BE2C (cell line): Measurements from ENCODE around the gene PITPNC1.

Experiments used
- DNase-seq: peaks from one replicate; pipeline ENCODE4 v3.0.0-alpha.2; 2020
- H3K27me3 ChIP-seq: fragments of 250-450 bp; sonication (Bioruptor Pico); 2 replicates; pipeline ENCODE4 v1.5.1; 2020; ENCODE audit warnings: mild to moderate bottlenecking
- H3K36me3 ChIP-seq: fragments of 250-450 bp; sonication (Bioruptor Pico); 2 replicates; pipeline ENCODE4 v1.5.1; 2020; ENCODE audit warnings: mild to moderate bottlenecking
- H3K4me1 ChIP-seq: fragments of 250-450 bp; sonication (Bioruptor Pico); 2 replicates; pipeline ENCODE4 v1.5.1; 2020
- H3K4me3 ChIP-seq: 2 replicates; pipeline ENCODE4 v1.5.1; 2011; ENCODE audit warnings: low read depth, low read length
- H3K9me3 ChIP-seq: fragments of 250-450 bp; sonication (Bioruptor Pico); 2 replicates; pipeline ENCODE4 v1.5.1; 2020
- TF ChIP-seq, protein P1 (sequence below): IDR thresholded peaks from 2 replicates; pipeline ENCODE4 v1.5.1; 2012; ENCODE audit warnings: mild to moderate bottlenecking, low read depth, low read length

Gene PITPNC1

DNA sequence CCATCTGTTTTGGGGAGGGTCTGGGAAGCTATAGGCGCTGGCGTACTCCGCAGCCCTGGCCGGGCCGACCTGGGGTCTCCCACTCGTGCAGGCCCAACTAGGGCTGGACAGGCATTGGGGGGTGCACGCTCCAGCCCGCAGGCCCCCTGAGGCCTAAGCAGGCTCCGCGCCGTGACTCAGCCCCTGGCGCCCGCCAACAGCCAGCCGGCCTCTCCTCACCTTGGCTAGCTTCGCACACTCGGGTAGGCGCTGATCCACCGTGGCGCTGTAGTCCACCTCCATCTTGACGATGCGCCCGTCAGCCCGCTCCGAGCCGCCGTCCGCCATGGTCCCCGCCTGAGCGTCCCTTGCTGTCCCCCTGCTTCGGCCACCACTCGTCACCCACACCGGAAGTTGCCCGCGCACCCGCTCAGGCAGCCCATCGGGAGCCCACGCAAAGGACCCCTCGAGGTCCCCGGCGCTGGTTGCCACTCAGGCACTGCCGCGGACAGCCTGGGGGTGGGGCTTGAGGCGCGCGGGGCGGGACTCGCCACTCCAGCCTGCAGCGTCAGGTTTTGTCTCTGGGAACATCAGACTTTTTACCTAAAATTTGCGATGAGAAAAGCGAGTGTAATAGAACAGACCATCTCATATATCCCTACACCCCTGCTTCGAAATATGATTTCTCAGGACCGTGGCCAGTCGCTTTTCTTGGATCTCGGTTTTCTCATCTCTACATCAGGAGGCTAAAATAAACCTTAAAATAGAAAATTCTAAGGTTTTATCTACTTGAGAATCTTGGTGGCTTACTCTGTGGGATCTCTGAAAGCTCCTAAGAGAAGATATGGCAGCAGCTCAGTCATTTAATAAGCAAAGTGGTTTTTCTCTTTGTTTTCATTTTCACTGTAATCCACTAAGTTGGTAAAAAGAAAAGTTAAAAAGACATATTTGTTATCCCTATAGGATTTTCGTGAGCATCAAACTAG lies 10.6 kb upstream of the PITPNC1 start, which contains the start of gene PSMD12:
Gene PSMD12, minus strand, starts transcription at position 385 of the 965 bp plus-strand sequence. Its CDS starts 58 bp downstream, at position 327.
- Histone ChIP-seq H3K9me3 (no peaks in the 10 kb centered on the region), H3K36me3 (peaks cover 8% of the 10 kb centered on the region), H3K4me1 (no peaks in the 10 kb centered on the region), H3K4me3 (peak within 1 kb of the TSS; percentile 88), H3K27me3 (no peaks in the 10 kb centered on the region)
- peak; percentile 97 for DNase-seq
- TF ChIP-seq, protein P1, sequence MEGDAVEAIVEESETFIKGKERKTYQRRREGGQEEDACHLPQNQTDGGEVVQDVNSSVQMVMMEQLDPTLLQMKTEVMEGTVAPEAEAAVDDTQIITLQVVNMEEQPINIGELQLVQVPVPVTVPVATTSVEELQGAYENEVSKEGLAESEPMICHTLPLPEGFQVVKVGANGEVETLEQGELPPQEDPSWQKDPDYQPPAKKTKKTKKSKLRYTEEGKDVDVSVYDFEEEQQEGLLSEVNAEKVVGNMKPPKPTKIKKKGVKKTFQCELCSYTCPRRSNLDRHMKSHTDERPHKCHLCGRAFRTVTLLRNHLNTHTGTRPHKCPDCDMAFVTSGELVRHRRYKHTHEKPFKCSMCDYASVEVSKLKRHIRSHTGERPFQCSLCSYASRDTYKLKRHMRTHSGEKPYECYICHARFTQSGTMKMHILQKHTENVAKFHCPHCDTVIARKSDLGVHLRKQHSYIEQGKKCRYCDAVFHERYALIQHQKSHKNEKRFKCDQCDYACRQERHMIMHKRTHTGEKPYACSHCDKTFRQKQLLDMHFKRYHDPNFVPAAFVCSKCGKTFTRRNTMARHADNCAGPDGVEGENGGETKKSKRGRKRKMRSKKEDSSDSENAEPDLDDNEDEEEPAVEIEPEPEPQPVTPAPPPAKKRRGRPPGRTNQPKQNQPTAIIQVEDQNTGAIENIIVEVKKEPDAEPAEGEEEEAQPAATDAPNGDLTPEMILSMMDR: no peak

GRCh38 chr17:67369676-67370075 lies 7.4 kb upstream of the PITPNC1 start:
- Histone ChIP-seq H3K36me3 (no peaks in the 10 kb centered on the region; the same call in 1 of the 2 replicates), H3K4me3 (no peak overlapping the region), H3K4me1 (no peaks in the 10 kb centered on the region), H3K27me3 (no peaks in the 10 kb centered on the region), H3K9me3 (no peaks in the 10 kb centered on the region)
- DNase-seq: no peak
- TF ChIP-seq, protein P1: no peak

DNA sequence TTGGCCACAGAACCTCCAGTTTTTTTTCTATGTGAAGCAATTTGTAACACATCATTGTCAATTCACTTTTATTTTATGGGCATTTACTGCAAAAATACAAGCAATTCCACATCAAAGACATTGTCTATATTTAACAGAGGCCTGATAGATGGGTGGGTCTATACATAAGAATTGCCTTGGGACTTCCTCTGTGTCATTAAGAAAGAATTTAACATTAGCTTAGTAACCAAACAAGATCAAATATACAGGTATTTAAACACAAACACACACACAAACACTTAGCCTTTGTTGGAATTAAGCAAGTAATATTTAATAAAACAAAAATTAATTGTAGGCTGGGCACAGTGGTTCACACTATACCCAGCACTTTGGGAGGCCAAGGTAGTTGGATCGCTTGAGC lies 4.3 kb upstream of the PITPNC1 start:
- Histone ChIP-seq H3K9me3 (no peaks in the 10 kb centered on the region), H3K36me3 (no peaks in the 10 kb centered on the region), H3K4me1 (no peaks in the 10 kb centered on the region), H3K27me3 (no peaks in the 10 kb centered on the region), H3K4me3 (no peak overlapping the region)
- TF ChIP-seq, protein P1: no peak
- no peak for DNase-seq

DNA sequence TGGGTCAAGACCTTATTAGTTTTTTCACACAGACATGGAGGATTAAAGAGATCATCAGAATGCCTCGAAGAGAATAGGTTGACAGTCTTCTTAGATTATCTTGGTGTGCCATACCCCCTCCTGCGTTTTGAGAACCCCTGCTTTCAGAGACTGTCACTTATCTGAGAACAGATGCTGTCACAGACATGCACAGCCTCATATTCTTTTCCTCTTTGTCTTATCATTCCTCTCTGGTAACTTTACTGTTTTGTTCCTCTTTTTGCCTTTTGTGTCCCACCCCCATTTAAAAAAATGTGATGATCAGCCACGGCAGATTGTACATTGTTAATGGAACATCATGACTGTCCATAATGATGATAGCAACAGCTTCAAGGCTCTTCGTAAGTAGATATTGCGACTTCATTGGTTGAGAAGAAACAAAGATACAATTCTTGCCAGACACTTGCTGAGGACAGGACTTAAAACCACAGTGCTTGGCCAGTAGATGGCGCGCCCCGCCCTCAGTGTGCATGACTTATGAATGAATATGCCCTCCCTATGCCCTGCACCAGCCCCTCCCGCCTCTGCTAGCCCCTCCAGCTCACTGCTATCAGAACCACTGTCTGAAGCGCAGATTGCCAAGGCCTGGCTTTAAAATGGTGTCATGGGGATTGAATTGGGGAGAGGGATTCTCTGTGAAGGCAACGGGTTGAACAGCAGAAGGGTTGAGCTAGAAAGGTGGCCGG lies 2.6 kb upstream of the PITPNC1 start:
- TF ChIP-seq, protein P1: peak; percentile 93
- H3K4me1 ChIP-seq: no peaks in the 10 kb centered on the region
- H3K9me3 ChIP-seq: no peaks in the 10 kb centered on the region
- H3K36me3 ChIP-seq: no peaks in the 10 kb centered on the region
- H3K4me3 ChIP-seq: no peak overlapping the region
- DNase-seq: peak; percentile 95
- H3K27me3 ChIP-seq: no peaks in the 10 kb centered on the region

- Histone ChIP-seq H3K27me3 (no peaks in the 10 kb centered on the region), H3K4me1 (no peaks in the 10 kb centered on the region), H3K9me3 (no peaks in the 10 kb centered on the region), H3K4me3 (no peak overlapping the region), H3K36me3 (no peaks in the 10 kb centered on the region)
- TF ChIP-seq, protein P1: no peak
- no peak for DNase-seq
These were observed 2.0 kb upstream of the PITPNC1 start for GRCh38 chr17:67375054-67375427.
